Measurements from ENCODE around the gene EFCC1.

The EFCC1 gene

DNA sequence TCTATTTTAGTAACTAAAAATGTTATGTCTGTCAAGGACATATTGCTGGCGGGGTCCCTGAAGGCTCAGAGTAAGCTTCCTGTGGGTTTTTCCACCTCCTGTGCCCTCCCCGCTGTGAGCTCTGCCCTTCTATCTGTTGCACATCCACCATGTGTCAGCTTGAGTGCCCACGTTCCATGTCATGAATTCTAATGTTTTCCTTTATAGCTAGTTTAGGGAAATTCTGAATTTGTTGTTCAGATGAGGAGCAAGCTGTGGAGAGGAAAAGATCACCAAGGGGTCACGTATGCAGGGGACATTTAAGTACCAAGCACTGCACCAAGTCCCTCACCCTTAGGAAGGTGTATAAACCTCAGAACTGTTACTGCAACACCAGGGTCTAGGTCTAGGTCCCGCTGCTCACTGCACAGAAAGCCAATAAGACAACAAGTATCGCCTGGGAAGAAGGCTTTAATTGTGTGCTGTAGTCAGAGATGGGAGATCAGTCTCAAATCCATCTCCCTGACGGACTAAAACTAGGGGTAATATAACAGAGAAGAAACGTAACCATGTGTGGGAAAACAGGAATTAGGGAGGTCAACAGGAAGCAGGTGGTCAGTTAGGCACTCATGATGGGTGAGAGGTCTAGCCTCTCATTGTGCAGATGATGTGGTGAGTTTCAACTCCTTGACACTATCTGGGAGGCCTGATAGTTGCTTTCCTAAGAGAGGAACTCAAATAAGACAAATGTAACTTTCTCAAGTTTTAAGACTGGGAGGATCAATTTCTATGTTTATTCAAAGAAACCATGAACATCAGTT, 69.2 kb downstream of the EFCC1 start:
- H2AFZ ChIP-seq (ENCODE audit: low read depth, low read length) = no peak overlapping the region
- H3K4me2 ChIP-seq (ENCODE audit: low read length) = no peak overlapping the region
- H3K36me3 ChIP-seq (replicated peaks; ENCODE audit: low read depth, low read length) = no peaks in the 10 kb centered on the region
- no peaks in the 10 kb centered on the region for H3K9me3 ChIP-seq (ENCODE audit: insufficient read depth, low read length)
- H3K79me2 ChIP-seq (ENCODE audit: low read length) = no peaks in the 10 kb centered on the region
- H4K20me1 ChIP-seq (ENCODE audit: insufficient read depth, low read length) = no peaks in the 10 kb centered on the region
- H3K9ac ChIP-seq (ENCODE audit: low read length) = no peak overlapping the region
- no peak overlapping the region for H3K4me3 ChIP-seq (ENCODE audit: low read length)
- no peaks in the 10 kb centered on the region for H3K4me1 ChIP-seq (ENCODE audit: low read length)
- TF ChIP-seq EZH2phosphoT487 (IDR thresholded peaks at IDR 0.05; ENCODE audit: low read depth) = no peak
- TF ChIP-seq, protein P1, sequence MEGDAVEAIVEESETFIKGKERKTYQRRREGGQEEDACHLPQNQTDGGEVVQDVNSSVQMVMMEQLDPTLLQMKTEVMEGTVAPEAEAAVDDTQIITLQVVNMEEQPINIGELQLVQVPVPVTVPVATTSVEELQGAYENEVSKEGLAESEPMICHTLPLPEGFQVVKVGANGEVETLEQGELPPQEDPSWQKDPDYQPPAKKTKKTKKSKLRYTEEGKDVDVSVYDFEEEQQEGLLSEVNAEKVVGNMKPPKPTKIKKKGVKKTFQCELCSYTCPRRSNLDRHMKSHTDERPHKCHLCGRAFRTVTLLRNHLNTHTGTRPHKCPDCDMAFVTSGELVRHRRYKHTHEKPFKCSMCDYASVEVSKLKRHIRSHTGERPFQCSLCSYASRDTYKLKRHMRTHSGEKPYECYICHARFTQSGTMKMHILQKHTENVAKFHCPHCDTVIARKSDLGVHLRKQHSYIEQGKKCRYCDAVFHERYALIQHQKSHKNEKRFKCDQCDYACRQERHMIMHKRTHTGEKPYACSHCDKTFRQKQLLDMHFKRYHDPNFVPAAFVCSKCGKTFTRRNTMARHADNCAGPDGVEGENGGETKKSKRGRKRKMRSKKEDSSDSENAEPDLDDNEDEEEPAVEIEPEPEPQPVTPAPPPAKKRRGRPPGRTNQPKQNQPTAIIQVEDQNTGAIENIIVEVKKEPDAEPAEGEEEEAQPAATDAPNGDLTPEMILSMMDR (IDR thresholded peaks at IDR 0.05; ENCODE audit: low read depth, low read length) = no peak
- no peak overlapping the region for H3K27ac ChIP-seq (ENCODE audit: low read length)
- H3K27me3 ChIP-seq (ENCODE audit: low read depth, low read length) = no peaks in the 10 kb centered on the region

- H2AFZ ChIP-seq (ENCODE audit: low read depth, low read length) = no peak overlapping the region
- H3K9ac ChIP-seq (ENCODE audit: low read length) = no peak overlapping the region
- H4K20me1 ChIP-seq (ENCODE audit: insufficient read depth, low read length) = no peaks in the 10 kb centered on the region
- no peaks in the 10 kb centered on the region for H3K27me3 ChIP-seq (ENCODE audit: low read depth, low read length)
- H3K9me3 ChIP-seq (ENCODE audit: insufficient read depth, low read length) = no peaks in the 10 kb centered on the region
- H3K27ac ChIP-seq (ENCODE audit: low read length) = no peak overlapping the region
- no peak overlapping the region for H3K4me2 ChIP-seq (ENCODE audit: low read length)
- no peaks in the 10 kb centered on the region for H3K36me3 ChIP-seq (replicated peaks; ENCODE audit: low read depth, low read length)
- TF ChIP-seq, protein P1 (IDR thresholded peaks at IDR 0.05; ENCODE audit: low read depth, low read length) = no peak
- no peak for TF ChIP-seq EZH2phosphoT487 (IDR thresholded peaks at IDR 0.05; ENCODE audit: low read depth)
- no peaks in the 10 kb centered on the region for H3K79me2 ChIP-seq (ENCODE audit: low read length)
- no peaks in the 10 kb centered on the region for H3K4me1 ChIP-seq (ENCODE audit: low read length)
- no peak overlapping the region for H3K4me3 ChIP-seq (ENCODE audit: low read length)
These were observed 76.1 kb downstream of the EFCC1 start for GRCh38 chr3:129077222-129077621.

DNA sequence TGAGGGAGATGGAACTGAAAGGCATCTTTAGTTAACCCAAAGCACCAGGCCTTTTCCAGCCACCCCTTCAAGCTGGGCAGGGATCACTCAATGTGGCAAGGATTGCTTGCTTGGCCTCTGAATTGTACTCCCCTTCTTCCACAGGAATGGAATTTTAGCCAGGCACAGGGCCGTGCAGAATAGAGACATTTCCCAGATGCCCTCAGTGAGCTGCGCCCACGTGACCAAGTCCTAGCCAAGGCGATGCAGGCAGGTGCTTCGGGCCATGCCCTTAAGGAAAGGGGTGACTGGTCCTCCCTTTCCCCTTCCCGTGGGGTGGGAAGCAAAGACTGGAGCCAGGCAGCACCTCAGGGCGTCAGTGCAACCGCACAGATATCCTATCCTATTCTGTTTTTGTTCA, 77.4 kb downstream of the EFCC1 start:
- H3K27me3 ChIP-seq (ENCODE audit: low read depth, low read length) = no peaks in the 10 kb centered on the region
- H4K20me1 ChIP-seq (ENCODE audit: insufficient read depth, low read length) = no peaks in the 10 kb centered on the region
- no peak overlapping the region for H3K4me3 ChIP-seq (ENCODE audit: low read length)
- no peak for TF ChIP-seq EZH2phosphoT487 (IDR thresholded peaks at IDR 0.05; ENCODE audit: low read depth)
- TF ChIP-seq, protein P1 (IDR thresholded peaks at IDR 0.05; ENCODE audit: low read depth, low read length) = no peak
- no peak overlapping the region for H3K9ac ChIP-seq (ENCODE audit: low read length)
- H3K79me2 ChIP-seq (ENCODE audit: low read length) = no peaks in the 10 kb centered on the region
- H3K27ac ChIP-seq (ENCODE audit: low read length) = no peak overlapping the region
- no peak overlapping the region for H3K4me2 ChIP-seq (ENCODE audit: low read length)
- no peaks in the 10 kb centered on the region for H3K36me3 ChIP-seq (replicated peaks; ENCODE audit: low read depth, low read length)
- no peaks in the 10 kb centered on the region for H3K9me3 ChIP-seq (ENCODE audit: insufficient read depth, low read length)
- no peak overlapping the region for H2AFZ ChIP-seq (ENCODE audit: low read depth, low read length)
- no peaks in the 10 kb centered on the region for H3K4me1 ChIP-seq (ENCODE audit: low read length)

- Histone ChIP-seq H3K4me1 (ENCODE audit: low read length) (no peaks in the 10 kb centered on the region), H3K4me2 (ENCODE audit: low read length) (no peak overlapping the region), H3K27me3 (ENCODE audit: low read depth, low read length) (no peaks in the 10 kb centered on the region), H3K4me3 (ENCODE audit: low read length) (no peak overlapping the region), H3K9ac (ENCODE audit: low read length) (no peak overlapping the region), H2AFZ (ENCODE audit: low read depth, low read length) (no peak overlapping the region), H3K27ac (ENCODE audit: low read length) (no peak overlapping the region), H4K20me1 (ENCODE audit: insufficient read depth, low read length) (no peaks in the 10 kb centered on the region), H3K79me2 (ENCODE audit: low read length) (no peaks in the 10 kb centered on the region), H3K9me3 (ENCODE audit: insufficient read depth, low read length) (no peaks in the 10 kb centered on the region), H3K36me3 (replicated peaks; ENCODE audit: low read depth, low read length) (no peaks in the 10 kb centered on the region)
- TF ChIP-seq, protein P1 (IDR thresholded peaks at IDR 0.05; ENCODE audit: low read depth, low read length) = no peak
- no peak for TF ChIP-seq EZH2phosphoT487 (IDR thresholded peaks at IDR 0.05; ENCODE audit: low read depth)
These were observed 80.4 kb downstream of the EFCC1 start for GRCh38 chr3:129081503-129081902.
